LHCN-M2 (cell line): ENCODE measurements around the gene RNF144A. TPM values are rescaled to one million over a fixed set of nuclear protein-coding genes. Genes with fewer than 3 reads are reported as not detected.

Source experiments
- DNase-seq: peaks from one replicate; pipeline ENCODE4 v3.0.0-alpha.2; 2012; ENCODE audit warnings: low read depth
- total RNA-seq: library from RNA; depleted of rRNA; stranded (reverse); fragments of >200 nt; gene quantifications from 2 replicates; pipeline ENCODE4 v1.2.3, GENCODE V29; 2014

RNF144A gene
- total RNA-seq, 1 experiment from 2014 or later: 0.06 TPM

DNA sequence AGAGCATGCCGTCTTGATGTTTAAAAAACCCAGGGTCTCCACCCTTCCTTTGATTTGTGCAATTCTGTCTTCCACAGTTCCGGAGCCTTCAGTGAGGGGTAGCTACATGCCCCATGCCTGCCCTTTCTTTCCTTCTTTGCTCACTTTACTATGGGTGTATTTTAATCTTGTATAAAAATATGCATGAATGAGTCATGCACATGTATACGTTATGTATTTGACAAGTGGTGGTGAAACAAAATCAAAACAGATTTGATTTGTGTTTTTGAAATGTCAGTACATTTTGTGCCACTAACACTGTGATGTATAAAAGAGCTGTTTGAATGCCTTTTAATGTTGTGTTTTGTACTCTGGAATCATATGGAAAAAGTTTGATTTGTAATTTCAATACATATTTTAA lies 126.5 kb downstream of the RNF144A start:
- DNase-seq: no peak

GRCh38 chr2:7044253-7045250 lies 127.3 kb downstream of the RNF144A start:
- DNase-seq: no peak

DNA sequence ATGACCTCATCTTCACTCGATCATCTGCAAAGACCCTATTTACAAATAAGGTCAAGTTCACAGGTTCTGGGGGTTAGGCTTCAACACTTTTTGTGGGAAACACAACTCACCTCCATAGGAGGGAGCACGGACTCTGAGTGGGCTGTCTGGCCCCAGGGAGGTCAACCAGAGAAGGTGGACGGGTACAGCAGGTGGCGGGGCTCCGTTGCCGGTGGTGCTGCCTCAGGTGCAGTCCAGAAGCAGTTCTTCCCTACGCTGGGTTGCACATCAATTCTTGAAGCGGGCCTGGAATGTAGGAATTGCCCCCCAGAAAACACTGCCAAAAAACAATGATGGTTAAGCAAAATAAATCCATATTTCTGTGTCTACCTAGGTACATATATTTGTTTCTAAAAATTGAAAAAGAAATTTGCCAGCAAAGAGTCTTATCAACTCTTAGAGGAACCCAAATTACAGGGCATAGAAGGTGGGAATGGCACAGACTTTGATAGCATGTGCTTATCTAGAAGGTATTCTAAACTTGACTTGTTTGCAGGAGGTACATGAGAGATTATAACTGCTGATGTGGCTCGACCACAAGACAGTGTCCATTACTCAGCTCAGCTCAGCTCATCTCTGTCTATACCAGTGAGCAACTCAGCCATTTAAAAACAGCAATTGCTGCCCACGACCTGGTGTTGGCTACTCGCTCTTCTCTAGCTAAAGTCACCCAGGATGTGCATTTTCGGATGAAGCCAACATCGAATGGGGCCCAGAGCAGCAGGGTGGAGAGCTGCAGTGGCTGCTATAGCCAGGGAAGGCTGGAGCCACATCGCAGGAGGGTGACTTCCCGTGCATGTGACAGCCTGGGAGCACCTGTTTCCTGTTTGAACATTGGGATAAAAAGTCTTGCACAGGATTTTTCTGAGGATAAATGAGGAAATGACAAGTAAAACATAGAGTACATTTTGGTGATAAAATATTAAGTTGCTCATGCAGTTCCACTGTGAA lies 128.7 kb downstream of the RNF144A start:
- DNase-seq: no peak

DNA sequence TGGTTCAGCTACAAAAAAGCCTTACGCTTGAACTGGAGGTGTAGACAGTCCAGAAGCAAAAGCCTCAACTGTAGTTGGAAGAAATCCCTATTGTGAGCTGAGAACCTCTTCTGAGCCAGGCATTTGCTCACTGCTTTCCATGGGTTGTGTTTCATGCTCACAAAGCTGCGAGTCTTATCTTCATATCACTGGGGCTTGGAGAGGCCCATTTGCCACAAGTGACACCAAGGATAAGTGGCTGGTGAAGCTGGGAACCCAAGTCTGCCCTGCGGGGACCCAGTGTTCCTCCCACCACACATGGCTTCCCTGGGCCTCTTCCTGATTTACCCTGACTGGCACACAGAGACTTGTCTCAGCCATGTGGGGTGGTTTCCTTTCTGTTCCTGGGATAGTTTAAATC lies 130.4 kb downstream of the RNF144A start:
- no peak for DNase-seq

- no peak for DNase-seq
Measured at GRCh38 chr2:7048762-7049294, 131.6 kb downstream of the RNF144A start.

- no peak for DNase-seq
Measured at GRCh38 chr2:7052404-7052803, 135.2 kb downstream of the RNF144A start.

DNA sequence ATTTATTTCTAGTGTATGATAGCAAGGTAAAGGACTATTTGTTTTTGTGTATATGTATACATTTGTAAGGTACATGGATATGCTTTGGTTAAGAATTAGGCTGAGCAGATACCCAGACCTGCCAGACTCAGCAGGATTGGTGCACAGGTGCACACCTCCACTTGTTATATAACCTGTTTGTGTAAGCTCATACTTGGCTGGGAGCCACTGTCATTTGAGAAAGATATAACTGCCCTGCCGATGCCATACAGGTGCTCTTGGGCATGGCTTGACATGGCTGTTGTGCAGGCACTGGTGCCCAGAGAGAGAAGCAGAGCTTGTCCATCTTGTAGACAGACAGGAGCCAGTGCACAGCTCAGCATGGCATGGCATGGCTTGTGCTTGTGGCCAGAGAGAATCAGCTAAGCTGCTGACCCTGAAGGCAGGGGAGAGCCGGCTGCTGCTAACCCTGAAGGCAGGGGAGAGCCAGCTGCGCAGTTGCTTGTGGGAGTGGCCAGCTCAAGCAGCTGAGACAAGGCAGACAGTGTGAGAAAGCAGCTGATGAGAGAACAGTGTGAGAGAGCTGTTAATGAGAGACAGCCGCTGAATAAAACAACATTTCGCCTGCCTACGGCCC lies 136.5 kb downstream of the RNF144A start:
- no peak for DNase-seq

- DNase-seq: no peak
Measured at GRCh38 chr2:7057865-7058400, 140.7 kb downstream of the RNF144A start.

- DNase-seq: no peak
Measured at GRCh38 chr2:7060156-7060555, 142.9 kb downstream of the RNF144A start.

DNA sequence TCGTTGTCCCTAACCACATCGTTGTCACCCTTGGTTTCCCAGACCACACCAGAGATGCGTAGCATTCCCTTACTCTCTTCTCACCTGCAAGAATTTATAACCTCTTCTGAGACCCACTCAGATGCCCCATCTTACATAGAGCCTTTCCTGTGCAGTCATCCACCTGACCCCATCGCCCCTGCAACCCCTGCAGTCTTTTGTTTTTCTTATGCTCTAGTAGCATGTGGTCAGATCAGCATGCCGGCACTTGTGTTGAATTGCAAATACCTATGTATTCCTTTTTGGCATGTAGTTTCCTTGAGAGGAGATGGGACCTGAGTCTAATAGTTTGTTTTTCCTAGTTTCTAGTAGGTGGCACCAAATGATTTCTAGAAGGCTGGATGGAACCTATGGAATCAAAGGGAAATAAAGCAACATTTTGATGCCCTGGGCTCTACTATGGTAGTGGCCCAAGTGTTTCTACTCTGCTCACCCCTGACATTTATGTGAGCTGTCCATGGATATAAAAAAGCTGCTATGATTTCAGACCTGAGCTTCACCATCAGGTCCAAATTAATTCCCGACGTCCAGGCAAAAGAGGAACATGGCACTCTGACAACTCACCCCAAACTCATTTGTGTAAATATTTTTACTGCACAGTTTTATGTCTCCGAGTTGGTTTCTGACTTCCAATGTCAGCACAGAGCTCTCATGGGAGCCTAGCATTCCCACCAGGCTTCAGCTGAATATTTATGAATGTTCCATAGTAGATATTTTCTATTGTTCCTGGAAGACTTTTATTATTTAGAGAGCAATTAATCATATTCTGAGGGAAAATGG lies 143.6 kb downstream of the RNF144A start:
- DNase-seq: no peak

- no peak for DNase-seq
Measured at GRCh38 chr2:7061450-7061789, 144.2 kb downstream of the RNF144A start.

GRCh38 chr2:7061921-7062320 lies 144.7 kb downstream of the RNF144A start:
- DNase-seq: no peak

- DNase-seq: no peak
Measured at GRCh38 chr2:7063789-7064188, 146.6 kb downstream of the RNF144A start.

DNA sequence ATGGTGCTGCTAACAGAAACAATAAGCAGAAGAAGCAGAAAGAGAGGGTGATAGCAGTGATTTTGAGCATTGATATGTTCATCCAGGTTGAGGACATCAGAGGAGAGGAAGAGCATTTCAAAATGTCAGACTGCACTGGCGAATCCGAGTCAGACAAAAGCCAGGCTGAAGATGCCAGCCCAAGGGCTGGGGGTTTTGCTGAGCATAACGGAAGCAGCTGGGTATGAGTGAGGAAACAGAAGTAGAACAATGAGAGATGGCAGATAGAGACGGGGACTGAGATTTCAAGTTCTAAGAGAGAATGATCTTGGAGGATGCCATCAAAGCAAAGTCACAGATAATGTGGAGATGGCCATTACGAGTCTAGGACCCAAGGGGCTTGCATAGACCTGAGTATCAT lies 151.2 kb downstream of the RNF144A start:
- no peak for DNase-seq

GRCh38 chr2:7070483-7070882 lies 153.3 kb downstream of the RNF144A start:
- DNase-seq: no peak

DNA sequence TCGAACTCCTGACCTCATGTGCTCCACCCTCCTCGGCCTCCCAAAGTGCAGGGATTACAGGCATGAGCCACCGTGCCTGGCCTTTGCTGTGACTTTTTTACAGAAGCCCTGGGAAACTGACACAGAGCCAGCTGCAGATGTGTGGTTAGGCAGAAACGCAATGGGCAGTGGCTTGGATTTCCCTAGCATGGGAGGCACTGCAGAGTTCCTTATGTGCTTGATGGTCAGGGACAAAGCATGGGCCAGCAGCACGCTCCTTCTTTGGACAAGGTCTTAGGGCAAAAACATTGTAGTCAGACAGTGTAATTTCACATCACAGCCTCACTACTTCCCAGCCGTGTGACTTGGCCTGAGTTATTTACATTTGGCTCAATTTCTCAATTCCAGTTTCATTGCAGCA lies 153.9 kb downstream of the RNF144A start:
- no peak for DNase-seq

DNA sequence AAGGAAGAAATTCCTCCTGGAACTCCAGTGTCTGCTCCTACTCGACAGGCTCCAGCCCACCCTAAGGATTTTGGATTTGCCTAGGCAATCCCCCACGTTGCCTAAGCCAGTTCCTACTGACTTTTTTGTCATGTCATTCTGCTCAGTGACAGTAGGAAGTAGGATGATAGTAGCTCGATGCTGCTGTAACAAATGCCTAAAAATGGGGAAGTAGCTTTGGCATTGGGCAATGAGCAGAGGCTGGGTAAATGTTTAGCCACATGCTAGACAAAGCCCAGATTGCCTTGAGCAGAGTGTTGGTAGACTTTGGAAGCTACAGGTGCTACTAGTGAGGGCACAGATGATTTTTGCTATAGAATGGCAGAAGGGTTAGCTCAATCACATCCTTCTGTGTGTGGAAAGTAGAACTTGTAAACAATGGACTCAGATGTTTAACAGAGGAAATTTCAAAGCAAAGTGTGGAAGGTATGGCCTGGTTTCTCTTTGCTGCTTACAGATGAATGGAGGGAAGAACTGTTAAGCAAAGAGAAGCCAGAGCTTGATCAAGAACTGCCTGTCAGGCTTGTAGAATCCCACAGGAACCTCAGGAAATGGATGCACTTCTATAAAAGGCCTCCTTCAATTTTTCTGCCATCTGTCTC lies 154.8 kb downstream of the RNF144A start:
- DNase-seq: no peak

DNA sequence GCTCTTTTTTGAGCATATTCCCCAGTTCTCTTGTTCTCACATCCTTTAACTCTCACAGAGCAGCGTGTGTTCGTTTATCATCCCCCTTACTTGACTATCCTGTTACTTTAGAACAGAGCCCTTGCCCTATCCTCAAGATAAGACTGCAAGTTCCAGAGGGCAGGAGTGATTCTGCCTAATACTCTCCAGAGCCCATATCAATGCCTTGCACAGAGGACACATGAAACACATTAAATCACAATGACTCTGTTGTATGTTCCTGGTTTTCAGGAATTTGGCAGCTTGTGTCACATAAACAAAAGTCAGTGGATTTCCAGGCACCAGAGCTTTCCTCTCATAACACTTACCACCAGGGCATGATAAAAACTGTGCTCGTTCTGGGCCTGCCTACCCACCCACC lies 156.7 kb downstream of the RNF144A start:
- DNase-seq: no peak

- DNase-seq: no peak
Measured at GRCh38 chr2:7075834-7076233, 158.6 kb downstream of the RNF144A start.
